ENCODE measurements around the gene TAC1.

DNA sequence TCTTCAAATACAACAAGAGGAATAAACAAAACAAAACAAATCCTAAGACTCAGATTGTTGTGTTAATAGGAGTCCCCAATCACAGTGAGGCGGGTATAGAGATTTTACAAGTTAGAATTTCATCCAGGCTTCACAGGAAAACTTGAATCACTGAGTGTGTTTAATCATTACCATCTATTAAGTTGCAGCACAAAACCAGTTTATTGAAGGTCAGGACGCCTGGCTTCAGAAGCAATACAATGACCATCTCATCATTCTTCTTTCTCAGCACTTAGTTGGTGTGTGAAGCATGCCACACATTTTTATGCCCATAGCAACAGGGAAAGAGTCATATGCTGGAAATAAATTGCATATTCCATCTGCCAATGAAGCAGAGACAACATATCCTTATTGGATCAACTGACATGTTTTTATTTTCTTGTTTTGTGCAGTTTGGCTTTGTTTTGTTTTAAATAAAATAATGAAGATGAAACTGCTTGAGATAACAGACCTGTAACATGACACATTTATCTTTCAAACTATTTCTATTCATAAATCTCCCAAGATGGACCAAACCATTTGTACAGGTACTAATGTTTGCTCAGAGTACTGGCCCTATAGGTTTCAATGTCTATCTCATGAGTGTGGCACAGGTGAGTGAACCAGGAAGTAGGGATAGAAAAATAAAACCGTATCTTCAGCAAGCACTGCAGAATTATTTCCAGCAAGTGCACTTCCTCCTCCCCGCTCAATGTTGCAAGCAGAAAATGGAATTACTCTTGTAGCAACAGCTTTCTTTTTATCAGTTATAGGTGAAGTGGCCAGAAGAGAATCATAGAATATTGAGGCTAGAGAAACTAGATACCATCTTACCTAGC is 40.4 kb downstream of the TAC1 start:
- TF ChIP-seq, protein P1, sequence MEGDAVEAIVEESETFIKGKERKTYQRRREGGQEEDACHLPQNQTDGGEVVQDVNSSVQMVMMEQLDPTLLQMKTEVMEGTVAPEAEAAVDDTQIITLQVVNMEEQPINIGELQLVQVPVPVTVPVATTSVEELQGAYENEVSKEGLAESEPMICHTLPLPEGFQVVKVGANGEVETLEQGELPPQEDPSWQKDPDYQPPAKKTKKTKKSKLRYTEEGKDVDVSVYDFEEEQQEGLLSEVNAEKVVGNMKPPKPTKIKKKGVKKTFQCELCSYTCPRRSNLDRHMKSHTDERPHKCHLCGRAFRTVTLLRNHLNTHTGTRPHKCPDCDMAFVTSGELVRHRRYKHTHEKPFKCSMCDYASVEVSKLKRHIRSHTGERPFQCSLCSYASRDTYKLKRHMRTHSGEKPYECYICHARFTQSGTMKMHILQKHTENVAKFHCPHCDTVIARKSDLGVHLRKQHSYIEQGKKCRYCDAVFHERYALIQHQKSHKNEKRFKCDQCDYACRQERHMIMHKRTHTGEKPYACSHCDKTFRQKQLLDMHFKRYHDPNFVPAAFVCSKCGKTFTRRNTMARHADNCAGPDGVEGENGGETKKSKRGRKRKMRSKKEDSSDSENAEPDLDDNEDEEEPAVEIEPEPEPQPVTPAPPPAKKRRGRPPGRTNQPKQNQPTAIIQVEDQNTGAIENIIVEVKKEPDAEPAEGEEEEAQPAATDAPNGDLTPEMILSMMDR (IDR thresholded peaks at IDR 0.05; ENCODE audit: insufficient read depth, low read length, poor library complexity, severe bottlenecking): no peak
- TF ChIP-seq EZH2phosphoT487 (conservative IDR thresholded peaks at IDR 0.05; ENCODE audit: low read length): no peak

All from SU-DHL-6 (cell line).